ENCODE data around the gene HERPUD1.
"Not testable (repeated sequence)": the region's sequence is repeated elsewhere in the genome, so short reads cannot be mapped to it uniquely, and the experiment has no call there.

The HERPUD1 gene

DNA sequence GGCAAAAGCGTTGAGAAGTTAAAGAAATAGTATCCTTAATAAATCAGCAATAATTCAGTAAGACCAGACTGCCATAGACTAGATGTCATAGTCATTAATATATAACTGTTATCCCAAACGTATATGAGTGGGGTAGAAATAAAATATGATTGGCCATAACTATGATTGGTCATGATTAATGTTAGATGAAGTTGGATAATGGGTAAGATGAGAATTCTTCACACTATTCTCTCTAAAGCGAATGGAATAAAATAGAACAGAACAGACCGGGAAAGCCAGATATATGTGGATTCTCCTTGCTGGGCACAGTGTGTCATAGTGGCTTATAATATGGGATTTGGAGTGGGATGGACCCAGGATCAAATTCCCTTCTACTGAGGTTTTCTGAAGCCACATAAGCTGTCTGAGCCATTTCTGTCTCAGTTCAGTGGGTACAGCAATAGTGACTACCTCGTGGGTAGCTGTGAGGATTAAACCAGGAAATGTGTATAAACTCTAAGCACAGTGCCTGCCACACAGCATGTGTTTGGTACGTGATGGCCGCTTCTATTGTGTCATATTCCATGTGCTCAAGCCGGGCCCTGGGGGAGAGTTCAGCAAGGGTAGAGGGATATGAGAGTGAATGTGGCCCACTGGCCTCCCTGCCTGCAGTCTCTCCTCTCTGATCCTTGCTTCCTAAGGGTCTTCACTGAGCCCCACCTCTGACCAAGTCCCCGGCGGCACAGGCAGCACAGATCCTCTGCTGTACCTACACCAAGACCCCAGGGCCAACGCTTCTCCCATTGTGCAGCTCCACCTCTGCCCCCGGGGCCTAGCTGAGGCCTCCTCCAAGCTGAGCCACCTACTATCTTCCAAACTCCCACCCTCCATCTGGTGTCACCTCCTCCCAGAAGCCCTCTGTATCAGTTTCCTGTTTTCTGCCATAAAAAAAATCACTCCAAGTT is 33.5 kb downstream of the HERPUD1 start:
- Histone ChIP-seq H3K4me1 (ENCODE audit: control insufficient read depth, insufficient read depth, low read length) (peaks cover 50% of the 10 kb centered on the region), H3K9me3 (ENCODE audit: control insufficient read depth, low read length) (no peaks in the 10 kb centered on the region), H3K9ac (ENCODE audit: low read length) (peak overlapping the region; percentile 15), H3K27me3 (replicated peaks; ENCODE audit: control insufficient read depth, insufficient read depth, low read length) (no peaks in the 10 kb centered on the region), H3K4me3 (ENCODE audit: low read length) (no peak overlapping the region), H3K36me3 (ENCODE audit: control insufficient read depth, insufficient read depth, low read length, severe bottlenecking) (no peaks in the 10 kb centered on the region)
- DNase-seq (ENCODE audit: low read depth), result no peak

DNA sequence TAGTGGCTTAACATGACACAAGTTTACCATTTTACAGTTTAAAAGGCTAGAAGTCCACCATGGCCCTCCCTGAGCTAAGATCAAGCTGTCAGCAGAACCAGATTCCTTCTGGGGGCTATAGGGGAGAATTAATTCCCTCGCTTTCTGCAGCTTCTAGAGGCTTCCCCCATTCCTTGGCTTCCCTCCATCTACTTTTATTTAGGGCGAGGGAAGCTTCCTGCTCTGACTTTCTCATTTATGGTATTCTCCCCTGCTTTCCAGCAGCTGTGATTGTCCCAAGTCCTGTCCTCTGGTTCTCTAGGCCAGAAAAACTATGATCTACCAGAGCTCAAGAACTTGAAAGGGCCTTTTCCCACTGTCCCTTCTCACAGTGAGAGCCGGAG is 34.1 kb downstream of the HERPUD1 start:
- Histone ChIP-seq H3K27me3 (replicated peaks; ENCODE audit: control insufficient read depth, insufficient read depth, low read length) (no peaks in the 10 kb centered on the region), H3K36me3 (ENCODE audit: control insufficient read depth, insufficient read depth, low read length, severe bottlenecking) (no peaks in the 10 kb centered on the region), H3K4me1 (ENCODE audit: control insufficient read depth, insufficient read depth, low read length) (peaks cover 47% of the 10 kb centered on the region), H3K9ac (ENCODE audit: low read length) (peak overlapping the region; percentile 15), H3K4me3 (ENCODE audit: low read length) (no peak overlapping the region), H3K9me3 (ENCODE audit: control insufficient read depth, low read length) (no peaks in the 10 kb centered on the region)
- DNase-seq (ENCODE audit: low read depth), result no peak

DNA sequence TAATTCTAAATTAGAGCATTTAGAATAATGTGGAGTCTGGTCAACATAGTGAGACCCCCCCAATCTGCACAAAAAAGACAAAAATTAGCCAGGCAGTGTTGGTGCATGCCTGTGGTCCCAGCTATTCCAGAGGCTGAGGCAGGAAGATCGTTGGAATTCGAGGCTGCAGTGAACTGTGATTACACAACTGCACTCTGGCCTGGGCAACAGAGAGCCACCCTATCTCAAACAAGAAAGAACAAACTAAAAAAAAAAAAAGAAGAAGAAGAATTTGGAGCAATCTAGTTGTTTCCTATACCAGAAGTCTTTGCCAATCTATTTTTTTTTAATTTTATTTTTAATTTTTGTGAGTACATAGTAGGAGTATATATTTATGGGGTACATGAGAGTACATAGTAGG is 35.8 kb downstream of the HERPUD1 start:
- H3K4me1 ChIP-seq (ENCODE audit: control insufficient read depth, insufficient read depth, low read length), result peaks cover 46% of the 10 kb centered on the region
- H3K9me3 ChIP-seq (ENCODE audit: control insufficient read depth, low read length), result no peaks in the 10 kb centered on the region
- H3K27me3 ChIP-seq (replicated peaks; ENCODE audit: control insufficient read depth, insufficient read depth, low read length), result no peaks in the 10 kb centered on the region
- no peaks in the 10 kb centered on the region for H3K36me3 ChIP-seq (ENCODE audit: control insufficient read depth, insufficient read depth, low read length, severe bottlenecking)
- no peak for DNase-seq (ENCODE audit: low read depth)
- H3K4me3 ChIP-seq (ENCODE audit: low read length), result no peak overlapping the region
- H3K9ac ChIP-seq (ENCODE audit: low read length), result no peak overlapping the region

DNA sequence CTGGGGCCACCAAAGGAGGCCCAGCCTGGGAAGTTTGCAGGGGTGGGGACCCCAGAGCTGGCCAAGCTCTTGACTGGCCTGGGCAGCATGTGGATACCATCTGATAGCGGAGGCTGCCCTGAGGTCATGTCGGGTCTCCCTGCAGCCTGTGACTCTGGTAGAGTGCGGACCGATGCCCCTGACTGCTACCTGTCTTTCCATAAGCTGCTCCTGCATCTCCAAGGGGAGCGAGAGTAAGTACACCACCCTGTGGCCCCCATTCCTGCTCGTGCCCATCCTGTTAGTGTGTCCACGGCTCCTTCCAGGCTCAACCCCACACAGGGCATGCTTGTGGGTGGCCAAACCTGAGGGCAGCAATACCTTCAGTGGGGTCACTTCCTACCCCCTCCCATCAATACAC is 37.8 kb downstream of the HERPUD1 start:
- DNase-seq (ENCODE audit: low read depth), result no peak
- H3K4me1 ChIP-seq (ENCODE audit: control insufficient read depth, insufficient read depth, low read length), result peaks cover 38% of the 10 kb centered on the region
- H3K9me3 ChIP-seq (ENCODE audit: control insufficient read depth, low read length), result no peaks in the 10 kb centered on the region
- no peak overlapping the region for H3K4me3 ChIP-seq (ENCODE audit: low read length)
- no peaks in the 10 kb centered on the region for H3K36me3 ChIP-seq (ENCODE audit: control insufficient read depth, insufficient read depth, low read length, severe bottlenecking)
- no peaks in the 10 kb centered on the region for H3K27me3 ChIP-seq (replicated peaks; ENCODE audit: control insufficient read depth, insufficient read depth, low read length)
- H3K9ac ChIP-seq (ENCODE audit: low read length), result no peak overlapping the region

DNA sequence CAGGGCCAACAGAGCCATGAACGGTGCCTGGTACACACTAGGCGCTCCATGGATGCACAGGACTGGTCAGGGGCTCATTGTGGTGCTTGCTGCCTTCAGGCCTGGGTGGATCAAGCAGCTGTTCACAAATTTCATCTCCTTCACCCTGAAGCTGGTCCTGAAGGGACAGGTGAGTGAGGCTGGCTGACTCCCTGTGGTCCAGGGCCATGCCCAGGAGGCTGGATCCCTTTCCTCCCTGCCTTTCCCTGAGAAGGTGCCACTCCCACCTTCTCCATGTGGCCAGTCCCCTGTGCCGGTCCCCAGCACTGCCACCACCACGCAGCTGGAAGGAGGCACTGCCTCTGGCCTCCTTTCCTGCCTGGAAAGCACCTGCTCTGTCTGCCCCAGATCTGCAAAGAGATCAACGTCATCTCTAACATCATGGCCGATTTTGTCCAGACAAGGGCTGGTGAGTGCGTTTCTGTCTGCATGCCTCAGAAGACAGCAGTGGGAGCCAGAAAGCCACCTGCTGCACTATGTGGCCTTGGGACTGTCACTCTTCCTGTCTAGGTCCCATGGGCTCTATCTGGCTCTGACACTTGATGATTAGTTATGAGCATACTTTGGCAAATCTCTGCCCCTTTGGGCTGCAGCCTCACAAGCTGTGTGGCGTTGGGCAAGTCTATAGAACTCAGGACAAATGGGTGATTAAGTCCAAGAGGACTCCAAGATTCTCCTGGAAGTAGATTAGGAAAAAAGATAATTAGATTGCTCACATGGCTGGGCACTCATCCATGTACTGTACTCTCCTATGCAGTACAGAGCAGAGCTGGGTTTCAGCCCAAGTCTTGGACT is 39.2 kb downstream of the HERPUD1 start:
- Histone ChIP-seq H3K36me3 (ENCODE audit: control insufficient read depth, insufficient read depth, low read length, severe bottlenecking) (no peaks in the 10 kb centered on the region), H3K9ac (ENCODE audit: low read length) (no peak overlapping the region), H3K4me1 (ENCODE audit: control insufficient read depth, insufficient read depth, low read length) (peaks cover 26% of the 10 kb centered on the region), H3K4me3 (ENCODE audit: low read length) (no peak overlapping the region), H3K27me3 (replicated peaks; ENCODE audit: control insufficient read depth, insufficient read depth, low read length) (no peaks in the 10 kb centered on the region), H3K9me3 (ENCODE audit: control insufficient read depth, low read length) (no peaks in the 10 kb centered on the region)
- no peak for DNase-seq (ENCODE audit: low read depth)

DNA sequence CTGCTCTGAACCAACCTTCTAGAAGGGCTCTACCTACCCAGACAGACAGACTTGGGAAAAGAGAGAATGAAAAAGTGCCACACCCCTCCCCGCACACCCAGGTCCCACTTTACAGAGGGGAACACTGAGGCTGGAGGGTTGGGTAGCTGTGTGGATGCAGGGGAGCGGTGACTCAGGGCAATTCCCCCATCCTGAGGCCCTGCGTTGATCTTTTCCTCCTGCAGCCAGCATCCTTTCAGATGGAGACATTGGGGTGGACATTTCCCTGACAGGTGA is 39.8 kb downstream of the HERPUD1 start:
- no peak overlapping the region for H3K9ac ChIP-seq (ENCODE audit: low read length)
- H3K36me3 ChIP-seq (ENCODE audit: control insufficient read depth, insufficient read depth, low read length, severe bottlenecking), result no peaks in the 10 kb centered on the region
- no peak overlapping the region for H3K4me3 ChIP-seq (ENCODE audit: low read length)
- no peaks in the 10 kb centered on the region for H3K9me3 ChIP-seq (ENCODE audit: control insufficient read depth, low read length)
- DNase-seq (ENCODE audit: low read depth), result no peak
- H3K27me3 ChIP-seq (replicated peaks; ENCODE audit: control insufficient read depth, insufficient read depth, low read length), result no peaks in the 10 kb centered on the region
- peaks cover 23% of the 10 kb centered on the region for H3K4me1 ChIP-seq (ENCODE audit: control insufficient read depth, insufficient read depth, low read length)

DNA sequence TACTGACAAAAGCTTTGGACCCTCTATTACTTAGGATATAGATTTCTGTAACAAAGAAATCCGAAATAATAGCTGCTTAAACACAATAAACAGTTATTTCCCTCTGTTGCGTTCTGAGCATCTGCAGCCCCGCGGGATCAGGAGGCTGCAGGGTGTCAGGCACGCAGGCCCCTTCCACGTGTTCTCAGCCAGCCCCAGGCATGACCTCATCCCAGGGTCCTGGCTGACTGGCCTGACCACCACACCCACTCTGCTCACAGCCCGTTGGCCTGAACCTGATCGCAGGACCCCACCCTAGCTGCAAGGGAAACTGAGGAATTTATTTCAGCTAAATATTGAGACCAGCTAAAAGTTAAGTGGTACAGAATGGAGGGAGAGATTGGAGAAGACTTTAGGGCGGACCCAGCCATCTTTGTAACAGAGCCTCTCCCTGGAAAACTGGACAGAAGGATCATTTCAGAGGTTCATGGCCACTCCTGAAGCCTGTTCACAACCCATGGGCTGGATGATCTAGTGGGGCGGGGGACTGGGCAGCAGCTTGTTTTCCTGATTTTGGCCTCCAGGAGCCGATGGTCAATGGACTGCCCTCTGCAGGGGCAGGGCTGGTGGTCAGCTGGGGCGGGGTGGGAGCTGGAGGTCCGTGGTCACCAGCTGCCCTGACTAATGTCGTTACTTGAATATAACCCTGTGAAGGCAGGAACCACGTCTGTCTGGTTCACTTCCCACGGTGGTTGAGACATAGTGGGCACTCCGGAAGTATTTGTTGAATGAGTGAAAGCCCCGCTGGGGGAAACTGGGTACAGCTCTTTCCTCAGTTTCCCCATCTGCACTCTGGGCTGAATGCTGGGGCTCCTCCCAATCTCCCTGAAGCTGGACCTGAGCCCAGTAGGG is 40.7 kb downstream of the HERPUD1 start:
- peaks cover 20% of the 10 kb centered on the region for H3K4me1 ChIP-seq (ENCODE audit: control insufficient read depth, insufficient read depth, low read length)
- no peak for DNase-seq (ENCODE audit: low read depth)
- H3K4me3 ChIP-seq (ENCODE audit: low read length), result no peak overlapping the region
- H3K9ac ChIP-seq (ENCODE audit: low read length), result no peak overlapping the region
- H3K36me3 ChIP-seq (ENCODE audit: control insufficient read depth, insufficient read depth, low read length, severe bottlenecking), result no peaks in the 10 kb centered on the region
- no peaks in the 10 kb centered on the region for H3K27me3 ChIP-seq (replicated peaks; ENCODE audit: control insufficient read depth, insufficient read depth, low read length)
- H3K9me3 ChIP-seq (ENCODE audit: control insufficient read depth, low read length), result no peaks in the 10 kb centered on the region

DNA sequence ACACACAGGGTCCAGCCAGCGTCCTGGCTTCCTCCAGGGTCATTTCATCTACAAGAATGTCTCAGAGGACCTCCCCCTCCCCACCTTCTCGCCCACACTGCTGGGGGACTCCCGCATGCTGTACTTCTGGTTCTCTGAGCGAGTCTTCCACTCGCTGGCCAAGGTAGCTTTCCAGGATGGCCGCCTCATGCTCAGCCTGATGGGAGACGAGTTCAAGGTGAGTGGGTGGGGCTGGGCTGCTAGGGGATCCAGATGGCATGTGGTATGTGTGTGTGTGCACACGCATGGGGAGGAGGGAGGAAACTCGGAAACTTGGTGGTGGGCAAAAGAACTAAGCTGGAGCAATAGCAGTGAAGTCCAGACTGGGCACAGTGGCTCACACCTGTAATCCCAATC is 41.4 kb downstream of the HERPUD1 start:
- Histone ChIP-seq H3K9ac (ENCODE audit: low read length) (no peak overlapping the region), H3K27me3 (replicated peaks; ENCODE audit: control insufficient read depth, insufficient read depth, low read length) (no peaks in the 10 kb centered on the region)

DNA sequence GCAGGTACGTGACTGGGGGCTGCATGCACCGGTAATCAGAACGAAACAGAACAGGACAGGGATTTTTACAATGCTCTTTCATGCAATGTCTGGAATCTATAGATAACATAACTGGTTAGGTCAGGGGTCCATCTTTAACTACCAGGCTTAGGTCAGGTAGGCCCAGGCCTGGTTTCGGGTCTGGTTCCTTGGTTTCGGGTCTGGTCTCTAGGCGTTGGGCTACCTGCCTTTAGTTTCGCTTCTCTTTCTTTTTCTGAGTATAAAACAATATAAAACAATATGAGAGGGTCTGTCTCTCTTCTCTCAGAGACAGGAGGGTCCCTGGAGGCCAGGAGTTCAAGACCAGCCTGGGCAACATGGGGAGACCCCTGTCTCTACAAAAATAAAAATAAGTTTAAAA is 42.0 kb downstream of the HERPUD1 start:
- not testable (repeated sequence) for H3K9ac ChIP-seq (ENCODE audit: low read length); H3K9me3 ChIP-seq (ENCODE audit: control insufficient read depth, low read length); H3K36me3 ChIP-seq (ENCODE audit: control insufficient read depth, insufficient read depth, low read length, severe bottlenecking); DNase-seq (ENCODE audit: low read depth); H3K27me3 ChIP-seq (replicated peaks; ENCODE audit: control insufficient read depth, insufficient read depth, low read length); H3K4me3 ChIP-seq (ENCODE audit: low read length)
- peaks cover 19% of the 10 kb centered on the region for H3K4me1 ChIP-seq (ENCODE audit: control insufficient read depth, insufficient read depth, low read length)

More for the DNA sequence above, 41.4 kb downstream of the HERPUD1 start:
- Histone ChIP-seq H3K9me3 (ENCODE audit: control insufficient read depth, low read length) (no peaks in the 10 kb centered on the region), H3K36me3 (ENCODE audit: control insufficient read depth, insufficient read depth, low read length, severe bottlenecking) (no peaks in the 10 kb centered on the region), H3K4me3 (ENCODE audit: low read length) (no peak overlapping the region), H3K4me1 (ENCODE audit: control insufficient read depth, insufficient read depth, low read length) (peaks cover 19% of the 10 kb centered on the region)
- no peak for DNase-seq (ENCODE audit: low read depth)

DNA sequence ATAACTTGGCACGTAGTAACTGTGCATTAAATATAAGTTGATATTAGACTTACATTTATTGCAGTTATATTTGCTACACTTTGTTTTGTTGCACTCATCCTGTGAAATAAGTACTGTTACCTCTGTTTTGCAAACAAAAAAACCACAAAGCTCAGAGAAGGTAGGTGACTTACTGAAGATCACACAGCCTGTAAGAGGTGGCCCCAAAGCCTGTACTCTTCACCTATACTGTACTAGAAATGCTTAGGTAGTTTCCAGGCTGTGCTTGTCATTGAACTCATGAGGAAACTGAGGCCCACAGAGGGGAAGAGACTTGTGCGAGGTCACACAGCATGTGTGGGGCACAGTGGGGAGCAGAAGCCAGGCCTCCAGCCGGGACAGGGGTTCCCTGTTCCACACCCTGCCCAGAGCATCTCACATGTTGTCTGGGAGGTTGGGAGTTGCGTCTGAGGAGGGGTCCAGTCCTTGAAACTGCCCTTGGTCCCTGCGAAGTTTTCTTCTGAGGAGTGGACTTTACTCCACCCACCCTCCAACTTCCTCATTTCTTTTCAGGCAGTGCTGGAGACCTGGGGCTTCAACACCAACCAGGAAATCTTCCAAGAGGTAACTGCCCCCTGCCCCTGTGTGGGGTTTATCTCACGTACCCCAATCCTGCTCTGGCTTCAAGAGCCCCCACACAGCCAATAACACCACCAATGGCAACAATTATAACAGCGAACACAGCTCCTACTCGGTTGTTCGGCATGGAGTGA is 42.8 kb downstream of the HERPUD1 start:
- Histone ChIP-seq H3K4me3 (ENCODE audit: low read length) (no peak overlapping the region), H3K36me3 (ENCODE audit: control insufficient read depth, insufficient read depth, low read length, severe bottlenecking) (no peaks in the 10 kb centered on the region), H3K9ac (ENCODE audit: low read length) (no peak overlapping the region), H3K4me1 (ENCODE audit: control insufficient read depth, insufficient read depth, low read length) (peaks cover 19% of the 10 kb centered on the region), H3K9me3 (ENCODE audit: control insufficient read depth, low read length) (no peaks in the 10 kb centered on the region), H3K27me3 (replicated peaks; ENCODE audit: control insufficient read depth, insufficient read depth, low read length) (no peaks in the 10 kb centered on the region)
- no peak for DNase-seq (ENCODE audit: low read depth)

All from adipocyte (in vitro differentiated cells).